Right kidney (tissue), 9 donors: Measurements from ENCODE around the gene MUC15.
"Not testable (repeated sequence)": the region's sequence is repeated elsewhere in the genome, so short reads cannot be mapped to it uniquely, and the experiment has no call there.

Experiments
- DNase-seq: peaks from one replicate; pipeline ENCODE4 v3.0.0-alpha.2; 2016
- long read RNA-seq, 8 donors: transcript quantifications; one replicate each; lab custom pipeline, GENCODE V29; 2026

Gene MUC15, protein sequence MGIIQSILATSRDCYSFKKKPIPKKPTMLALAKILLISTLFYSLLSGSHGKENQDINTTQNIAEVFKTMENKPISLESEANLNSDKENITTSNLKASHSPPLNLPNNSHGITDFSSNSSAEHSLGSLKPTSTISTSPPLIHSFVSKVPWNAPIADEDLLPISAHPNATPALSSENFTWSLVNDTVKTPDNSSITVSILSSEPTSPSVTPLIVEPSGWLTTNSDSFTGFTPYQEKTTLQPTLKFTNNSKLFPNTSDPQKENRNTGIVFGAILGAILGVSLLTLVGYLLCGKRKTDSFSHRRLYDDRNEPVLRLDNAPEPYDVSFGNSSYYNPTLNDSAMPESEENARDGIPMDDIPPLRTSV
- long read RNA-seq, donor 1: 0 reads
- long read RNA-seq, donor 2: 0 reads
- long read RNA-seq, donor 3, partial matches to known transcripts: 0 of 1 reads
- long read RNA-seq, donor 3, other reads (novel, unspliced or antisense): 0 of 1 reads
- long read RNA-seq, donor 4: 0 reads
- long read RNA-seq, donor 5: 0 reads
- long read RNA-seq, donor 6: 0 reads
- long read RNA-seq, donor 7: 0 reads
- long read RNA-seq, donor 8, partial matches to known transcripts: 0 of 1 reads
- long read RNA-seq, donor 8, other reads (novel, unspliced or antisense): 0 of 1 reads

DNA sequence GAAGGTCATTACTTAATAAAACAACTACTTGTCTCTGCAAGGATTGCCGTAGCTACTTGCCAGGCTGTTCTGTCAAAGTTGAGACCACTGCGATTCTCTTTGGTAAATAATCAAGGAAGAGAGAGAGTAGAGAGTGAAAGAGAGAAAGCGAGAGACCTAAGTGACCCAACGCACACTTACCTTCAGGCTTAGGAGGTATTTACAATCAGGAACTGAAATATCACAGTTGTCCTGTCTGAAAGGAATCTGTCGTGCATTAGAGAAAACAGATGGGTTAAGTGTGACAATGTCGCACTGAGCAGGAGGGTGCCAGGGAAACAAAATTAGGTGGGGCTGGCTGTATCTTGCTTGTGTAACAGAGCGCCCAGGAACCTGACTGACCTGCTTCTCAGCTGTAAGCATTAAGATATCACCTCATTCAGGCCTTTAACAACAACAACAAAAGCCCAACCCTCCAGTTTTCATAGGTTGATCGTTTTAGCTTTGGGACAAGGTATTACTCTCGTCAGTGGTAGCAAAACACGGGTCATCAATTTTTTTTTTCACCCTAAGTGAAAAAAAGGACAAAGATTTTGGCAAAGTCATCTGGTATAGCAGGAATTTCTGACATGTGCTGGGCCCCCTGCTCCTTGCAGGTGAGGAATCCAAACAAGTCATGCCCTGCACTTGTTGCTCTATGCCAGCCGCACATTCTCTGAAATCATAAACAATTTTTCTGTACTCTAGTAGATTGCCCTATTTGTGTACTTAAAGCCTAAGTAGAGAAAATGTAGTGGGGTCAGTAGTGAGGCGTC lies at the start of gene MUC15:
MUC15 (minus strand) TSS at position 403 of the 794 bp plus-strand sequence. CDS start 5,169 bp downstream, outside the sequence.
- DNase-seq: peak; percentile 6

DNA sequence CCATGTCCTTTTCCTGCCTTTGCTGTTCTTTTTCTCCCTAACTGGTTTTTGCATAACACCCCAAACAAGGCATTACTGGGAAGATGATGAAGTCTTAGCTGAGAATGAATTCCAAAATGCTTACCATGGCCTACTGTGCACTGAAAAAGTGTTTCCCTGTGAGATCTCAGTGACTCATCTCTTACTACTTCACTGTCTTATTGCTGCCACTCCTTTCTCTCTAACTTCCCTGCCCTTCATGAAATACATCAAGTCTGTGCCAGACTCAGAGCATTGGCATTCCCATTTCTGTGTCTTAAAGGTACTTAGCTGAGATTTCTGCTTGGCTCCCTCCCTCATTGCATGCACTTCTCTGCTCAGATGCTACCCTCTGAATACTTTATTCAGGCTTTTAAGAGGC lies 49.1 kb upstream of the MUC15 start:
- DNase-seq: no peak

DNA sequence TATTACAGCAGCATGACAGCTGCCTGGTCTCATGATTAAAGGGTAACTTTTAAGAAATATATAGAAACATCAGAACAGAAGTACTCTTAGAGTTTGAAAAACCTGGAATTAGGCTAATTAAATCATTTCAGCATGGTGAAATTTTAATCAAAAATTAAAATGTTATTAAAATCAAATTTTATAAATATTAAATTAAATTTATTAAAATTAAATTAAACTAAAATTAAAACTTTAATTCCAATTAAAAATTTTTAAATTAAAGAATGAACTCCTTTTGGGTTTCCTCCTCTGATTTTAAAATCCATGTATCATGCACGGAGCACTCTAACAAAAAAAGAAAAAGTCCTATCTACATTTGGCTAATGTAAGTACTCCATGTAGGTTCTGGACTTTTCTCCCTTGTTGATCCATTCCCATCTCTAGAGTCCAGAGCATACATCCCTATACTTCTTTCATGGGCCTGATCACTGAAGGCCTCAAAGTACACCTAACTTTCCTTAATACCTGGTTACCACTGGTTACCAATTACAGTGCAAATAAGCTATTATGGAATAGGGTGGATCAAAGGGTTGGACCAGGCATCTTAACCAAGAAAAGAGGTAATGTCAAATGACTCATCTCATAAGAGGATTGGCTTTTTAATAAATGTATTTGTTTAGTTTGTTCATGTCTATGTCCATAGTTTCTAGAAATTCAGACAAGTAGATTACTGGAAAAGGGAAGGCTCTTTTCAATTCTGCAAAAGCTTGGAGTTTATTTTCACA lies 48.4 kb upstream of the MUC15 start:
- no peak for DNase-seq

DNA sequence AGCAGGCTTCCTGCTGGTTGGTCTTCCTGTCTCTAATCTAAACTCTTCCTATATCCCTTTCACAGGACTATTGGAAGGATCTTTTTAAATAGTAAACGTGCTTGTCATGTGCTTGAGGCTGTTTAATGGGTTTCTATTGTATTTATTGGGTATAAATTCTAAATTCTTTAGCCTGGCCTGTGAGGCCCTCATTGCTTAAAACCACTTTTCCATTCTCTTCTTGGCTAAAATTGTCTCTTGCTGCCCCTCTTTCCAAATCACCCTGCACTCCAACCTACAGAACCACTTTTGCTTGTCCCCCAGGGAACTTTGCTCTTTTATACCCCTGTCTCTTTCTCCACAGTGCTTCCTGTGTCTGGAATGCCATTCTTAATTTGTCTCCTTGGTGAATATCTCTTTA lies 46.4 kb upstream of the MUC15 start:
- DNase-seq: no peak

DNA sequence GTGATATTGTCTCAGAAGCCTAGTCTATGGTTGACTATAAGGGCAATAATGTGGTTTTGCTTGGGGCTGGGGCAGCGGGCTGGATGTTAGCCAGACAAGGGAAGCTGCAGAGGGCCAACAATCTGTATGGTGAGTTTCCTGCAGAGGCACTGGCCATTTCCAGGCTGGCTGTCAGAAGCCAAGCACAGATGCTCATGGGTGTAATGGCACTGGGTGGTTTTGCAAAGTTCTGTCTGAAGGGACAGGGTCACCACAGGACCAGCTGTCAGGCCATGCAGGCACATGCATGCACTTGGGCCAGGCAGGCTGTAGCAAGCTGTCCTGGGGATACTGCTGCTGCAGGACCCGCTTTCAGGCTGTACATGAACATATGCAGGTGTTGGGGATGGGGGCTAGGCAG lies 41.7 kb upstream of the MUC15 start:
- no peak for DNase-seq

DNA sequence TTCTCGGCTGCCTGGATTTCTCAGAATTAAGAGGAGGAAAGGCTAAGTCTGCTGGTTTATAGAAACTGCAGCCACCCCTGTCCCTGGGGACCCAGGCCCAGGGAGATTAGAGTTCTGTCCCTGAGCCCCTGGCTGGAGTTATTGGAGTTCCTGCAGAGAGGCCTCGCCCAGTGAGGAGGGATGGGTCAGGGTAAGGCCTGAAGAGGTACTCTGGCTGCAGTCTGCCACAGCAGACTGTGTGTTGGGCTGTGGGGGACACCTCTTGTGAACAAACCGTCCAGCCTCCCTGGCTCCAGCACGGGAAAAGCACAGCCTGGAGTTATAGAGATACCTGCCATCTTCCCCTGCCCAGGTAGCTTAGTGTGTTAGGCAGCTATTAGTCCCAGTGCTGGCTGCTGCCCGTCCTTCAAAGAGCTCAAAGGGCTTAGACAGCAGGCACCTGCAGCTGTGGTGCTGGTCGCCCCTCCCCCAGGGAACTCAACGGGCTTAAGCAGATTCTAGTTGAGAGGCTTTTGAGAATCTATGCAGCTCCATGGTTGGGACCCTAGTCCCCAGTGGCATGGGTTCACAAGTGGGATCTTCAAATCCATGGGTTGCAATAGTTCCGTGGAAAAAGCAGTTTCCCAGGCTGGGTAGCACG lies 36.6 kb upstream of the MUC15 start:
- no peak for DNase-seq

DNA sequence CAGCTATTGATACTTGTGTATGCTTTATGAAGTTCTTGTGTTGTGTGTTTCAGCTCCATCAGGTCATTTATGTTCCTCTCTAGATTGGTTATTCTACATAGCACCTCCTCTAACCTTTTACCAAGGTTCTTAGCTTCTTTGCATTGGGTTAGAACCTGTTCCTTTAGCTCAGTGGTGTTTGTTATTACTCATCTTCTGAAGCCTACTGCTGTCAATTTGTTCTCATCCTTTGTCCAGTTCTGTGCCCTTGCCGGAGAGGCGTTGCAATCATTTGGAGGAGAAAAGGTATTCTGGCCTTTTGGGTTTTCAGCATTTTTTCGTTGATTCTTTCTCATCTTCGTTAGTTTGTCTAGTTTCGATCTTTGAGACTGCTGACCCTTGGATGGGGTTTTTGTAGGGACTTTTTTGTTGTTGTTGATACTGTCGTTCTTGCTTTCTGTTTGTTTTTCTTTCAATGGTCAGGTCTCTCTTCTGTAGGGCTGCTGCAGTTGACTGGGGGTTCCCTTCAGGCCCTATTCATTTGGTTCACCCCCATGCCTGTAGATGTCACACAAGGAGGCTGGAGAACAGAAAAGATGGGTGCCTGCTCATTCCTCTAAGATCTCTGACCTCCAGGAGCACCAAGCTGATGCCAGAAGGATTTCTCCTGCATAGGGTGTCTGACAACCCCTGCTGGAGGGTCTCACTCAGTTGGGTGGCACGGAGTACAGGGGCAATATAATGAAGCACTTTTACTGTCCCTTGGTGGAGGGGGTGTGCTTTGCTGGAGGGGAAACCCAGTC lies 35.9 kb upstream of the MUC15 start:
- no peak for DNase-seq

DNA sequence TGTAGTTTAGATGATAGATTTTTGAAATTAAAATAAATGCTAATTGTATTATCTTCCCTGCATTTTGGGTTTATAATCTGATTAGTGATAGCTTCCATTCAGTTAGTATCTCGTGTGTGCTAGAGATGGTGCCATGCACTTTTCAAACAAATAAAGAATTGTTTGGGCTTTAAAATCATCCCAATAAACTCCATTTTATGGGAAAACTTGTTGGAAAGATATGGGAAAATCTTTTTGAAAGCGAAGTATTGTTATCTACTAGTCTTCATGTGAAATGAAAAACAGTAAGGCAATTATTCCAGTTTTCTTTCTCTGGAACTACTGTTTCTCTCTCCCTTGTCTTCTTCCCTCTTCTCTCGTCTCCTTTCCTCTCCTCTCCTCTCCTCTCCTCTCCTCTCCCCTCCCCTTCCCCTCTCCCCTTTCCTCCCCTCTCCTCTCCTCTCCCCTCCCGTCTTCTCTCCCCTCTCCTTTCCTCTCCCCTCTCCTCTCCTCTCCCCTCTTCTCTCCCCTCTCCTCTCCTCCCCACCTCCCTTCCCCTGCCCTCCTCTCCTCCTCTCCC lies 27.9 kb upstream of the MUC15 start:
- no peak for DNase-seq

DNA sequence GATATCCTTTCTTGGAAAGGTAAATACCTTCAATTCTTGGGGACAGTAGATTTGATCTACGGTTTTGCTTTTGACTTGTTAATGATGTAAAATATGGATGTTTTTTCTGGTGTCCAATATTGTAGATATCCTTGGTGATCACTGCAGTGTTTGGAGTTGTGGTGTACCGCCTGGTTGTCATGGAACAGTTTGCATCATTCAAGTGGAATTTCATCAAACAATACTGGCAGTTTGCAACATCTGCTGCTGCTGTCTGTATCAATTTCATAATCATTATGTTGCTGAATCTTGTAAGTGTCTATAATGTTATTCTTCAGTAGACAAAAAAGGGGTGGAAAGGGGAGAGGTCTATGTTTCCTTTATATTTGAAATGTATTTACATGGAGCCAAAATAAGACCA lies 27.4 kb upstream of the MUC15 start:
- no peak for DNase-seq

DNA sequence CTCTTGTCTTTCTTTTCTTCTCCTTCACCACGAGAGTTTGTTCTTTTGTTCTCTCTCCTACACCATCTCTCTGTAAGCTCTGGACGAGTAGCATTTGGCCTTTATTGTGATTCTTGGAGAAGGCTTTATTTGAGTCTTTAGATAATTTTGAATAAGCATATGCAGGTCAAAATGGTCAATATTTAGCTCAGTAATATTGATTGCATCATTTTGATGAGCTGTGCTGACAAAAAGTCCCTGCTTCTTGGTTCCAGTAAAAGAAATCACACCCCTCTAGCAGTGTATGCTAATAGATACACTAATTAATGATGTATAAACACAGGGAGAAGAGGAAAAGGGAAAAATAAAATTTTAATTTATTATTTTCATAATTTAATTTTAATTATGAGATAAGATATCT lies 25.8 kb upstream of the MUC15 start:
- no peak for DNase-seq

DNA sequence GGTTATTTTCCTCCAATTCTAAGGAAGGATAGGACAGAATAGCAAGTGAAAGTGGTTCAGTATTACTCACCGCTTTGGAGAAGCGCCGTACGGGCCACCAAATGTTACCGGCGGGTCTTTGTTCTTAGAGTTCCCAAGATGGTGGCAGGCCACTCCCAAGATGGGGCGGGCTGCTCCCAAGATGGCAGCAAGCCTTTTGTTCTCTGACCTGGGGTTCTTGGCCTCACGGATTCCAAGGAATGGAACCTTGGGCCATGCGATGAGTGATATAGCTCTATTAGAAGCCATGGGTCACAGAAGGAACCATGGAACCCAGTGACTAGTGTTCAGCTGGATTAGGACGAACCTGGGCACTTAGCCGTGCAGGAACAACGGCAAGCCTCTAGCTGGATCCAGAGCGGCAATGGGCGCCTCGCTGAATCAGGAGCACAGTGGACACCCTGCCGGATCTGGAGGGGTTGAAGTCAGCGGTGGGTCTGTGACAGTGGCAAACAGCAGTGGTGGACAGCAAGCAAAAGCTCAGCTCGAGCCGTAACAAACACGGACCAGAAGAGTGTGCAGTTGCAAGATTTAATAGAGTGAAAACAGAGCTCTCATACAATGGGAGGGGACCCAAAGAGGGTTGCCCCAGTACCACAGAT lies 25.1 kb upstream of the MUC15 start:
- not testable (repeated sequence) for DNase-seq

DNA sequence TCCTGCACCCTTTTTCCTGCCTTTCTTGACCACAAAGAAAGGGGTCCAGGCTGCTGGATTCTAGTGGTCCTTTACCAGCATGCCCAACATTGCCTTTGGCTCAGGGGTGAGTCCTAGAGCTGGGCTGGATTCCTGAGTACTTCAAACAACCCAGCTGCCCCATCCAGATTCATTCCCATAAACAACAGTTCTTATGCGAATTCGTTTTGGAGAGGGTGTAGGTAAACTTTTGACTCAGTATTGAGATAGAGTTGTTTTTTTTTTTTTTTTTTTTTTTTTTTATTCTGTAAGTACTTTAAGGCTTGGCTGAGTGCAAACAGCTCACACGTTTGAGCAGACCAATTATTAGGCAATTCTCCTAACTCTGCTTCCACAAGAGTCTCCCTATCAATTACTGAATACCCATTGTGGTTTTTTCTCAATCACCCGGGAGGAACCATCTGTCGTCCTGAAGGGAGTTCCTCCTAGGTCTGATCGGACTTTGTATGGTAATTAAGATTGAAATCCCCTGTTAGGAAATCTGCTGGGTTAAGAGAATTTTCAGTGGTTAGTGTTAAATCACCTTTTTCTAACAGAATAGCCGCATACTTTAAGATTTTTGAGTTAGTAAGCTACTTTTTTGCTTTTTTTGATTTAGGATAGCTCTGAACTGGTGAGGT lies 23.3 kb upstream of the MUC15 start:
- not testable (repeated sequence) for DNase-seq

DNA sequence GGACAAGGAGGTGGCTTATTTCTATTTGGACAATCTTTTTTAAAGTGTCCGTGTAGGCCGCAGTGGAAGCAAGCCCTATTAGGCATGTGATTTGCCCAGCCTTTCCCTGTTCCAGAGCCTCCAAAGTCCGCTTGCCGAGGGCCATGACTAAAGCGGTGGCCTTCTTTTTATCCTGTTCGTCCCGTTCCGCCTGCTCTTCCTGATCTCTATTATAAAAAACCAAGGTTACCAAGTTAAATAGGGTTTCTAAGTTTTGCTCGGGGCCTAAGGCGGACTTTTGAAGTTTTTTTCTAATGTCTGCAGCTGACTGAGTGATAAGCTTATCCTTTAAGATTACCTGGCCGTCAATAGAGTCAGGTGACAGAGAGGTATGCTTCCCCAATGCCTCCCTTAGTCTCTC lies 21.6 kb upstream of the MUC15 start:
- no peak for DNase-seq

DNA sequence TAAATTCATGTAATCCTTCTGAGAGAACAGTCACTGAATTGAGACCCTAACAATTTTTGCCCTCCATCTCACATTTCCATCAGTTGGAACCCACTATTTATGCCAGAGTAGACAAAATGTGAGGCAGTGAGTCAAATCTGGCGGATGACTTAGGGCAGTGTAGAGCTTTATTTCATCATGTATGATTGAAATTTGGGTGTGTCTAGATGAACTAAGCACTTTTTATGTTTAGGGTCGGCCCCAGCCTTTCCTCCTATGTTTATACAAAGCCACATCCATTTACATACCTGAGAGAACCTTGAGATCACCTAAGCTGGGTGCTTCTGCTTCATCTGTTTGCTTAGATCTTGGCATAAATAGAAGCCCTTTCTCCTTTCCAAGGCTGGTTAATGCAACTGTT lies 15.0 kb upstream of the MUC15 start:
- no peak for DNase-seq

DNA sequence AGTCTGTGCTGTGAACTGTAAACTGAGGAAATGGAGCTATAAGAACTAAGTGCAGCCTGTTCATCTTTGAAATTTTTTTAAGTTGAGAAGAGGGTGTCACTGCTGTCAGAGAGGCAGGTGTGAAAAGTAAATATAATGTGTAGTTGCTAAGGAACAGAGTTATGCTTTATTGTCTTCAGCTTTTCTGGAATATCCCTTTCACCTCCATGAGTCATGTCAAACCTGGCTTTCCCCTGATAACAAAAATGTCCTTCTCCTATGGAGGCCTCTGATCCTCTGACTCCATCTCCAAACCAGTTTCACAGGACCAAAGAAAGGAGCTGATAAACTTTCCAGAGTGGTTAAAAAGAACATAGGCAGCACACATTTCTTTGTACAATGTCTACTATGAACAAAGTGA lies 12.8 kb upstream of the MUC15 start:
- DNase-seq: no peak

DNA sequence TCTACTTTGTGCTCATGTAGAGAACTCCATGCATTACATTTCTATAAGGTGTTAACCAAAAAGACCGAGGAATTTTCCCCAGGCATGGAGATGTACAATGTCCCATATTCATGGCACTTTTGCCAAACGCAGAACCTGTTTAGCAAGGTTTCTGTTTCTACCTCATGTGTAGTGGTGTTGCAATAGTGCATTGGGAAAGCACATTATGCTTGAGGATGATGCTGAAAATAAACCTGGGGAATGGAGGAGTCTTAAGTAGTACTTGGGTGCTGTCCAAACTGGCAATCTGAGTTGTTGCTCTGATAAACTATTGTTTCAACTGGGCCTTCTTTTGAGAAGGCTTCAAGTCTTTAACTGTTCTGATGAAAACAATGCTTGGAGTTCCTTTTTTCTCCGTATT lies 11.5 kb upstream of the MUC15 start:
- no peak for DNase-seq

DNA sequence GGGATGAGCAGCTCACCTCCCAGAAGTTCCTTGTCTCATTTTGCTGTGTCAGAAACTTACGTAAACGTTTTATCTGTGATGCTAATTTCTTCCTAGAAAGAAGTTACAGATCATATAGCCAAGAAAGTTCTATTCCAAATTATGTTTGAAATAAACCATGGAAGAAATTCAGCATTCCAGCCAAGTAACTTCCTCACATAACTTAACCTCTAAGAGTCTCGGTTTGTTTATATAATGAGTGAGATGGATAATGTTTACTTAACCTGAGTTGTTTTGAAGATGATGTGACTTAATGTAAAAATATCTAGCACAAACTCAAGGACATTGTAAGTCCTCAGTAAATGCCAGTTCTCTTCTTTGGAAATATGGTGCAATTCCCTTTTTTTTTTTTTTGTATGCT lies 8.9 kb upstream of the MUC15 start:
- DNase-seq: no peak

DNA sequence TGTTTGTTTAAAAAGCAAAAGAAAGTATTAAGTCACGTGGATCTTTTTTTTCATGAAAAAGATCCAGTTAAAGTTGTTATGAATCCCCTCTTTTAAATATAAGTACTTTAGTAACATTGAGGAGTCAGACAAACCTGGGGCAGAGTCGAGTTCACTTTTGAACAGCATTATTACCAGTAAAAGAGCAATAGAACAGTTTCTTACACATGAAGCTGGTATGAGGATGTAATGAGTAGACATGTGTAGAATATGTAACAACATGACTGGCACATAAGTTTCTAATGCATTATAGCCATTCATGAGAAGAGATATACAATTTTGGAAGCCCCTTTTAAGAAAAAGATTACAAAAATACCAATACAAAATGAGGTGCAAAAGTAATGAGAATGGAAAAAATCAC lies 7.6 kb upstream of the MUC15 start:
- no peak for DNase-seq

DNA sequence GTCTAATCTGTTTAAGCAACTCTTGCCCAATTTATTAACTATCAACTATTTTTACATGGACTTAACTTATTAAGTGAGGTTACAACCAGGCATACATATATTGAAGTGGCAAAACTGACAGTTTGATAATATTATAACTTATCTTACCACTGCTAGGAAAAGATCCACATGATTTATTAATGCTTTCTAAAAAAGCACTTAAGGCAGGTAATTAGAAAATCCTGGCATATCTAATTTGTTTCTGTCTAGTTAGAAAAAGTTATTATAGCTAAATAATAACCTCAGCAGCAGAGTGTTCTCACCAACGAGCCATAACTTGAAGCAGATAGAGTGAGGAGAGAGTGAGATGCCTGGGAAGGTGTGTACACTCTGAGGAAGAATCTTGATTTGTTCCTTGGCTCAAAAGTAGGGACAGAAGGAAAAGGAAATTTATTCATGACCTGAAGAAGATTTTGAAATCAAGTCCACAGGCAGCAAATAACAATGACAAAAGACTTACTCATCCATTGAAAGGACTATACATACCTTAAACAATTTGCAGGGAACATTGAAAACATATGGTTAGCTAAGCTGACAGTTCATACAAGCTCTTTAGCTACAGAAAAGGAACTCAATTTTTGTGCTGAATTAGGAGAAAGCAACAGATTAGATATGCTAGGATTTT lies 7.1 kb upstream of the MUC15 start:
- no peak for DNase-seq
